ENCODE measurements around the gene VKORC1.

GRCh38 chr16:31077592-31078396 is 16.8 kb downstream of the VKORC1 start:
- TF ChIP-seq CTCF (IDR thresholded peaks at IDR 0.05) (no peak), RCOR1 (IDR thresholded peaks at IDR 0.05; ENCODE audit: low read depth, low read length) (no peak)
